TTC549 (cell line): ENCODE results near the gene PHF13.
A peak's percentile ranks its signal among the peaks of the same experiment; 100 is the strongest.

Source experiments
- FAIRE-seq: peaks from 2 replicates; lab custom pipeline; 2012; peaks lifted over from hg19 to GRCh38; lab: Jason Lieb, UNC

The PHF13 gene

DNA sequence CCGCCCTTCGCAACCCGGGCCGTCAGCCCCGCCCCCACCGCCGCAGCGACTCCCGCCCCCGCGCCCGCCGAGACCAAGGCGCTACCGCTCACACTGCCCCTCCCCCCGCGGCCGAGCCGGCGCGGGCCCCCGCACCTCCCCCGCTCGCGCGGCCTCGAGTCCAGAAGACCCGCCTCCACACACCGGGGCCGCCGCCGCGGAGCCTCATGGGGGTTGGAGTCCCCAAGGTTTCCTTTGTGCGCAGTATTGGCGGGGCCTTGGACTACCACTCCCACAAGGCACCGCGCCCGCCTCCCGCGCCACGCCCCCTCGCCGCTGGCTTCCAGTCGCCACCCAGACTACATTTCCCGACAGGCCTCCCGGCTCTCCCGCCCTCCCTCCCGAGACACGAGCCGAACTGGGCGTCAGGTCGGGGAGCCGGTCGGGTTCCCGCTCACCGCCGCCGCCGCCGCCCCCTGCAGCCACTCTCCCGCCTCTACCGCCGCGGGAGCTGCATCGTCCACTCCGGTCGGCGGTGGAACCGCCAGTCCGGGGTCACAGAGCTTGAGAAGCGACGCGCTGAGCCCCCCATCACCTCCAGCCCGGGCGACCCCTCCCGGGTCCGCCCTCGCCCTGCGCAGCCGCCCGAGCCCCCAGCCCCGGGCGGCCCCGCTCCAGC lies at the start of gene PHF13:
PHF13 (plus strand) TSS at position 371 of the 658 bp plus-strand sequence. CDS start 336 bp downstream, outside the sequence.
- no peak for FAIRE-seq

DNA sequence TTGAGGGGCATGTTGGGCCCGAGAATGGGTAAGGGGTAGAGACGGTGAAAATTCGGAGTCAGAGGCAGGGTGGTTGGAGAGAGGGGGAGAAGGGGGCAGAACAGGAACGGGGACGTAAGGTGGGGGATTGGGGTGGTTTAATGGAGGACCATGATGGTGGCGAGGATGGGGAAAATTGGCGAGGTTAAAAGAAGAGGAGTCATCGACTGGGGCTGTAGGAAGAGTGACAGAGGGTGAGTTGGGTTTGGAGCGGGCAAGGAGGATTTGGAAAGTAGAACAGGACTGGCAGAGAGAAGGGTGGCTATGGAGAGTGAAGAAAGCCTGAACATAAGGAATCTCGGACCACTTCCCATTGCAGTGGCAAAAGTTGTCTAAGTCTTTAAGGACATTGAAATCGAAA lies 44.5 kb upstream of the PHF13 start:
- FAIRE-seq: no peak

GRCh38 chr1:6570100-6570499 lies 43.4 kb upstream of the PHF13 start:
- FAIRE-seq: no peak

DNA sequence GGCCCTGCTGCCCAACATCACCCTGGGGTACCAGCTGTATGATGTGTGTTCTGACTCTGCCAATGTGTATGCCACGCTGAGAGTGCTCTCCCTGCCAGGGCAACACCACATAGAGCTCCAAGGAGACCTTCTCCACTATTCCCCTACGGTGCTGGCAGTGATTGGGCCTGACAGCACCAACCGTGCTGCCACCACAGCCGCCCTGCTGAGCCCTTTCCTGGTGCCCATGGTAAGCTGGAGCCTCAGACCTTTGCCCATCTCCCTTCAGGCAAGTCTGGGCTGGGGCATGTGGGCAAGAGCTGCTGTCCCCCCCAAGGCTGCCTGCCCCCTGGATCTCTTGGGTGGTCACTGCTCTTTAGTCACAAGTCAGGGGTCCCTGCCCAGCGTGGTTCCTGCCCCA lies 42.5 kb upstream of the PHF13 start:
- no peak for FAIRE-seq

GRCh38 chr1:6572653-6573383 lies 40.7 kb upstream of the PHF13 start:
- no peak for FAIRE-seq

GRCh38 chr1:6574025-6574620 lies 39.4 kb upstream of the PHF13 start:
- no peak for FAIRE-seq

DNA sequence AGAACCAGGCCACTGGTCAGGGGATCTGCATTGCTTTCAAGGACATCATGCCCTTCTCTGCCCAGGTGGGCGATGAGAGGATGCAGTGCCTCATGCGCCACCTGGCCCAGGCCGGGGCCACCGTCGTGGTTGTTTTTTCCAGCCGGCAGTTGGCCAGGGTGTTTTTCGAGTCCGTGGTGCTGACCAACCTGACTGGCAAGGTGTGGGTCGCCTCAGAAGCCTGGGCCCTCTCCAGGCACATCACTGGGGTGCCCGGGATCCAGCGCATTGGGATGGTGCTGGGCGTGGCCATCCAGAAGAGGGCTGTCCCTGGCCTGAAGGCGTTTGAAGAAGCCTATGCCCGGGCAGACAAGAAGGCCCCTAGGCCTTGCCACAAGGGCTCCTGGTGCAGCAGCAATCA lies 38.7 kb upstream of the PHF13 start:
- FAIRE-seq: no peak

DNA sequence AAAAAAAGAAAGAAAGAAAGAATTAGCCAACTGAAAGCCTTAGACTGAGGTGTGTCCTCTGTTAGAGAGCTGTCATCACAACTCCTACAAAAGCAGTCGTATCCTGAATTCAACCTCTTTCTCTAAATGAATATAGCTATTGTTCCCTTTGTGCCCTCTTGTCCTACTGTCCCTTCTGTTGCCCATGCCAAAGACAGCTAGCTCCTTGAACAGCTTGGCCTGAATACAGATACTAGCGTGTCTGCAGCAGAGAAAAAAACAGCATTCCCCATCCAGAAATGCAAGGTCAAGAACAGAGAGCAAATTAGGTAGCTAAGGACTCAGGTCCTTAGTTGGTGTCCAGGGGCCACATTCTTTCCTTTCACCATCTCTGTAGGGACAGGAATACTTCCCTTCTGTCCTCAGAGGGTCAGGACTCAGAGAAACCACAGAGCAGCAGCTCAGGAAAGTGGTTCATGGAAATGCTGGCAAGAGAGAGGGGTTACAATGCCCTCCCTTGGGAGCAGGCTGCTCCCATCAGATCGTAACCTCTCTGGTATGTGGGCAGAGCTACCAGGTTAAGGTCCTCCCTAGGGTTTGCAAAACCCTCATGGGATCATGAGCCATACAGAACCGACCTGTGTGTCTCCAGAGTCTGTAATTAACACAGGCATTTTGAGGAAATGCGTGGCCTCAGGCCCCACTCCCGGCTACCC lies 35.6 kb upstream of the PHF13 start:
- no peak for FAIRE-seq

DNA sequence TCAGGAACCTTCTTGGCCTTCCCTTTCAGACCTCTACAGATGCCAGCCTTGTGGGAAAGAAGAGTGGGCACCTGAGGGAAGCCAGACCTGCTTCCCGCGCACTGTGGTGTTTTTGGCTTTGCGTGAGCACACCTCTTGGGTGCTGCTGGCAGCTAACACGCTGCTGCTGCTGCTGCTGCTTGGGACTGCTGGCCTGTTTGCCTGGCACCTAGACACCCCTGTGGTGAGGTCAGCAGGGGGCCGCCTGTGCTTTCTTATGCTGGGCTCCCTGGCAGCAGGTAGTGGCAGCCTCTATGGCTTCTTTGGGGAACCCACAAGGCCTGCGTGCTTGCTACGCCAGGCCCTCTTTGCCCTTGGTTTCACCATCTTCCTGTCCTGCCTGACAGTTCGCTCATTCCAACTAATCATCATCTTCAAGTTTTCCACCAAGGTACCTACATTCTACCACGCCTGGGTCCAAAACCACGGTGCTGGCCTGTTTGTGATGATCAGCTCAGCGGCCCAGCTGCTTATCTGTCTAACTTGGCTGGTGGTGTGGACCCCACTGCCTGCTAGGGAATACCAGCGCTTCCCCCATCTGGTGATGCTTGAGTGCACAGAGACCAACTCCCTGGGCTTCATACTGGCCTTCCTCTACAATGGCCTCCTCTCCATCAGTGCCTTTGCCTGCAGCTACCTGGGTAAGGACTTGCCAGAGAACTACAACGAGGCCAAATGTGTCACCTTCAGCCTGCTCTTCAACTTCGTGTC lies 34.7 kb upstream of the PHF13 start:
- no peak for FAIRE-seq

- peak; percentile 94 for FAIRE-seq
These were observed 34.0 kb upstream of the PHF13 start, which contains the start of gene ZBTB48 for GRCh38 chr1:6579374-6580118. Gene ZBTB48 (plus strand): TSS chr1:6579994. CDS start chr1:6580610, 616 bp downstream.

DNA sequence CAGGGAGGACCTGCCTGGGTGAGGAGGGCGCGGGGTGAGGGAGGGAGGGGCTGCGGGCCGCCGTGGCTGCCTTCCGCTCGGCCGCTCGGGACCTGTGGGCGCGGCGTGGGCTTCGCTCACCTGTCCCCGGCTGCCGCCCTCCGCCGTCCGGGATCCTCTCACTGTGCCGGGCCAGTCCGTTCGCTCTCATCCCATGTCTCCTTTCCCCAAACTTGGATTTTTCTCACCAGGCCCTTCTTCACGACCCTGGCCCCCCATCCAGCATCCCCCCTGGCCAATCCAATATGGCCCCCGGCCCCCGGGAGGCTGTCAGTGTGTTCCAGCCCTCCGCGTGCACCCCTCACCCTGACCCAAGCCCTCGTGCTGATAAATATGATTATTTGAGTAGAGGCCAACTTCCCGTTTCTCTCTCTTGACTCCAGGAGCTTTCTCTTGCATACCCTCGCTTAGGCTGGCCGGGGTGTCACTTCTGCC lies 33.4 kb upstream of the PHF13 start:
- FAIRE-seq: no peak

GRCh38 chr1:6580593-6581409 lies 32.7 kb upstream of the PHF13 start:
- FAIRE-seq: no peak

DNA sequence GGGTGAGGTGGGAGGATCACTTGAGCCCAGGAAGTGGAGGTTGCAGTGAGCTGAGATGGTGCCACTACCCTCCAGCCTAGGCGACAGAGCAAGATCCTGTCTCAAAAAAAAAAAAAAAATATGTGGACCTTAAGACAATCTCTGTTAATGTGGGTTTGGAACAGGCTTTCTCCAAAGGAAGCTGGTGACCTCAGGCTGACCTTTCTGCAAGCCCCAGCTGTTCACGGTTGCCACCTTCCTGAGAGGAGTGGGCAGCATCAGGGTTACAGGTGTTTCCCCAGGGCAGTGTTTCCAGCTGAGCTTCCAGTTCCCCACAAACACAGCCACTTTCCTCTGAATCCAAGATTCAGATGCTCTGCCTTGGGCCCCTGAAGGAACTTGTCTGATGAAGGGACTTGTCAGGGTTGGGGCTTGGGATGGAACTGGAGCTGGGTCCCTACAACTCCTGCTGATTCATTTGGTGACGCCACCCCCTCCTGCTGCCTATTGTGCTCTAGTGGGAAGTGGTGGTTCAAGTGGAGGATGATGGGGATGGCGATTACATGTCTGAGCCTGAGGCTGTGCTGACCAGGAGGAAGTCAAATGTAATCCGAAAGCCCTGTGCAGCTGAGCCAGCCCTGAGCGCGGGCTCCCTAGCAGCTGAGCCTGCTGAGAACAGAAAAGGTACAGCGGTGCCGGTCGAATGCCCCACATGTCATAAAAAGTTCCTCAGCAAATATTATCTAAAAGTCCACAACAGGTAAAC lies 31.8 kb upstream of the PHF13 start:
- no peak for FAIRE-seq

GRCh38 chr1:6582370-6582769 lies 31.2 kb upstream of the PHF13 start:
- no peak for FAIRE-seq

DNA sequence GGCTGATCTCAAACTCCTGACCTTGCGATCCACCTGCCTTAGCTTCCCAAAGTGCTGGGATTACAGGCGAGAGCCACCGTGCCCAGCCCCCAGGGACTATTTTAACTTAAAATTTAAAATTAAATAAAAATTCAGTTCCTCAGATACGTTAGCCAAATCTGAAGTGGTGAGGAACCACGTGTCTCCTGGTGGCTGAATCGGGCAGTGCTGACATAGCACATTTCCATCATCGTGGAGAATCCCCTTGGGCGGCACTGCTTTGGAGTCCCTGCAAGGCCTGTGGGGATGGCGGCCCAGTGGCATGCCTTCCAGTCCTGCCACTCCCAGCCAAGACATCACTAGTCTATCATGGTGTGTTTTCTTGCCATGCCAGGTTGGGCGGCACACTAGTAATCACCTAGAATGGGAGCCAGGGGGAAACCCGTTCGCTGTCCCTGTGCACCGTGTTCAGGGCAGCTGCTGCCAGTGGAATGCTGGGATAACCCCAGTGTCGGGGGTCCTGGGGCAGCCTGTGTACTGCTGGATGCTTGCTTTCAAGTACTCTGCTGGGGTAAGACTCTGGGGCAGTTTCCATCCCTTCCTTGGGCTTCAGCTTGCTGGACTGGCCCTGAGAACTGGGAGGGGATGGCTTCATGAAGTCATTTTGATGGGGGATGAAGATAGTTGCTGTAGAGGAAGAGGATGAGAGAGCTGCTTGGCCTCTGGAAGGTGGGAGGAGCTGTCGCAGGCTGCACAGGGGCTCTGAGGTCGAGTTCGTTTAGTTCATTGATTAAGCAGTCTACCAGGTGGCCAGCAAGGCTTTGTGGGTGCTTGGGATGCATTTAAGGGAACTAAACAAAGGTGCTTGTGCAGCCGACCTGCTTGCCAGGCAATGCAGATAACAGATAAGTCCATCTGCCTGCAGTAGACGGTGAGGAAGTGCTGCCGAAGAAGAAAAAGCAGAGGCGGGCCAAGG lies 29.1 kb upstream of the PHF13 start:
- FAIRE-seq: no peak

DNA sequence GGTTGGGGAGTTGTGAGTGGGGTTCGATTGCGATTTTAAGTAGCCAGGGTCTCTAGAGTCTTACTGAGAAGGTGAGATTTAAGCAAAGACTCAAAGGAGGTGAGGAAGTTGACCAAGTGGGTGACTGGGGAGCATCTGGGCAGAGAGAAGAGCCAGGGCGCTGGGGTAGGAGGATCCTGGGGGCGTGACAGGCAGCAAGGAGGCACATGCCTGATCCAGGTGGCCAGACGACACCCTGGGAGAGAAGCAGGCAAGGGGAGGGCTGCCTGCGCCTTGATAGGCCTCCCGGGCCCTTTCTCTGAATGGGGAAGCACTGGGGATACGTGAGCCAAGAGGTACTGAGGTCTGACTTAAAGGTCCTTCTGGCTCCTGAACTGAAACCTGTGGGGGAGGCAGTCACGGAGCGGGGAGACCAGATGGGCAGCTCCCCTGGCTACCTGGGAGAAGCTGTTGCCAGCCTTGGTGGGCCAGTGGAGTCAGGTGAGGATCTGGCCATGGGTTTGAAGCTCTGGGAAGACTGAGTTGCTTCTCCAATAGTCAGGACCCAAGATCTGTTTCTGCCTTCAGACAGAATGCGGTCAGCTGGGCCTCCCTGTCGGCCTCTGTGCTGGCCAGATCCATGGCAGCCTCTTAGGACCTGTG lies 28.3 kb upstream of the PHF13 start:
- no peak for FAIRE-seq

DNA sequence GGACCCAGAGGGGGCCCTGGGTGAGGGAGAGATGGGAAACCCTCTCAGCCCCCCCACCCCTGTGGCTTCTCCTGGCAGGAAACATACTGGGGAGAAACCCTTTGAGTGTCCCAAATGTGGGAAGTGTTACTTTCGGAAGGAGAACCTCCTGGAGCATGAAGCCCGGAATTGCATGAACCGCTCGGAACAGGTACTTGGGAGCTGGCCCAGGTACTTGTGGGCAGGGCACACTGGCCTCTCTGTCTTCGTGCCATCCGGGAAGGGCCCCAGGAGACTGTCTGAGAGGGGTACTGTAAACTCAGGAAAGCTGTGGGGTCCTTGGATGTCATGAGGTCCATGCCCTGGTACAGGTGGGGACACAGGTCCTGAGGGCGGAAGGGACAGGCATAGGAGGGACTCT lies 27.7 kb upstream of the PHF13 start:
- no peak for FAIRE-seq

- FAIRE-seq: no peak
These were observed 27.1 kb upstream of the PHF13 start for GRCh38 chr1:6586404-6586816.
